ENCODE data around the gene FAM163B.
"Not testable (repeated sequence)": the region's sequence is repeated elsewhere in the genome, so short reads cannot be mapped to it uniquely, and the experiment has no call there.

FAM163B gene

DNA sequence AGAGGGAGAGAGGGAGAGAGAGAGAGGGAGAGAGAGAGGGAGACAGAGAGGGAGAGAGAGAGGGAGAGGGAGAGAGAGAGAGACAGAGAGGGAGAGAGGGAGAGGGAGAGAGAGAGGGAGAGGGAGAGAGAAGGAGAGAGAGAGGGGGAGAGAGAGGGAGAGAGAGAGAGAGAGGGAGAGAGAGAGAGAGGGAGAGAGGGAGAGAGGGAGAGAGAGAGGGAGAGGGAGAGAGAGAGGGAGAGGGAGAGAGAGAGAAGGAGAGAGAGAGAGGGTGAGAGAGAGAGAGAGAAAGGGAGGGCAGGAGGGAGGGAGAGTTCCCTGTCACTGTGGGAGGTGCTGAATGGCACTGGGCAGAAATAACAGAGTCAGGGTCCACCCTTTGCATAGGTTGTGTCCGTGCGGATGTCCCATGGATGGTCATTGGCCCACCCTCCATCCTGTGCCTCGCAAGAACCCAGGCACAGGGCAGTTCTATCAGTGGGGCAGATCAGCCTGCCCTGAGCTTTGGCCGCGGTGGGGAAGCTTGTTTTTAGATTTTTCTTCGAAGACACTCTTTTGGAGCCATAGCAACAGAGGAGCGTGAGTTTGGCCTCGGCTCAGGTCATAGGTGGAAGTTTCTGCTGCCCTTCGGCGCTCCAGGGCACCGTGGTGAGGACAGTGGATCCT lies 44.6 kb downstream of the FAM163B start:
- no peak for DNase-seq

DNA sequence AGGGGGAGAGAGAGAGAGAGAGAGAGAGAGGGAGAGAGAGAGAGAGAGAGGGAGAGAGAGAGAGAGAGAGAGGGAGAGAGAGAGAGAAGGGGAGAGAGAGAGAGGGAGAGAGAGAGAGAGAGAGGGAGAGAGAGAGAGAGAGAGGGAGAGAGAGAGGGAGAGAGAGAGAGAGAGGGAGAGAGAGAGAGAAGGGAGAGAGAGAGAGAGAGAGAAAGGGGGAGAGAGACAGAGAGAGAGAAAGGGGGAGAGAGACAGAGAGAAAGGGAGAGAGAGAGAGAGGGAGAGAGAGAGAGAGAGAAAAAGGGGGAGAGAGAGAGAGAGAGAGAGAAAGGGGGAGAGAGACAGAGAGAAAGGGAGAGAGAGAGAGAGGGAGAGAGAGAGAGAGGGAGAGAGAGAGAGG lies 45.4 kb downstream of the FAM163B start:
- DNase-seq, result not testable (repeated sequence)

GRCh38 chr9:133563291-133563796 lies 45.8 kb downstream of the FAM163B start:
- DNase-seq, result no peak

DNA sequence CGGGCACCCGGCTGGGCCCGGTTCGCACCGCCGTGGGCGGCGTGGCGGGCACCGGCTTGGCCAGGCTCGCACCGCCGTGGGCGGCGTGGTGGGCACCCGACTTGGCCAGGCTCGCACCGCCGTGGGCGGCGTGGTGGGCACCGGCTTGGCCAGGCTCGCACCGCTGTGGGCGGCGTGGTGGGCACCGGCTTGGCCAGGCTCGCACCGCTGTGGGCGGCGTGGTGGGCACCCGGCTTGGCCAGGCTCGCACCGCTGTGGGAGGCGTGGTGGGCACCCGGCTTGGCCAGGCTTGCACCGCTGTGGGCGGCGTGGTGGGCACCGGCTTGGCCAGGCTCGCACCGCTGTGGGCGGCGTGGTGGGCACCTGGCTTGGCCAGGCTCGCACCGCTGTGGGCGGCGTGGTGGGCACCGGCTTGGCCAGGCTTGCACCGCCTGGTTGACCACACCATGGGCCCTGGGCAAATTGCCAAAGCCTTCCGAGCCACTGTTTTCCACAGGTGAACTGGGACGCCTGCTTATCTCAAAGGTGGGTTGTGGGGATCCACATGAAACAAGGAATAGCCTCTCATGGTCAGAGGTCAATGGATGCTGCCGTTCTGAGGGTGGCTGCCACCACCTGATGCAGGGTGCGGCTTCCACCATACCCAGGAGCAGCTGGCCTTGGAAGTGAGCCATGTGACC lies 46.4 kb downstream of the FAM163B start:
- DNase-seq, result no peak

- no peak for DNase-seq
Observed at GRCh38 chr9:133561976-133562554, 47.1 kb downstream of the FAM163B start.

GRCh38 chr9:133560944-133561343 lies 48.2 kb downstream of the FAM163B start:
- DNase-seq, result no peak

DNA sequence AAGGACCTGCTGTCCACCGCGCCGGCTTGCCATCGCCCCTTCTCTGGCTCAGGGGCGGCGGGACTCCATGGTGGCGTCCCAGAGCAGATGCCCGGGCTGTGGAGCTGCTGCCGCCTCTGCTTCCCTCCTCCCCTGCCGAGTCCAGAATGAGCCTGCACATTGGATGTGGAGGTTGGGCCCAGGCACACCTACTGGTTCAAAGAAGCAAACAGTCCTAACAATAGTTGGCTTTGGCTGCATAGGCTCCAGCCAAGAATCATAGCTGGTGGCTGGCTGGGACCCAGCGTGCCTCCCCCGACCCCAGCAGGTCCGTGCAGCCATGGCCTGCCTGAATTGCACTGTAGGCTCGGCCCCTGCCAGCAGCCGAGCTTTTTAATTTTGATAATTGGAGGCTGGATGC lies 48.9 kb downstream of the FAM163B start:
- no peak for DNase-seq

- no peak for DNase-seq
Observed at GRCh38 chr9:133558191-133559126, 50.7 kb downstream of the FAM163B start.

DNA sequence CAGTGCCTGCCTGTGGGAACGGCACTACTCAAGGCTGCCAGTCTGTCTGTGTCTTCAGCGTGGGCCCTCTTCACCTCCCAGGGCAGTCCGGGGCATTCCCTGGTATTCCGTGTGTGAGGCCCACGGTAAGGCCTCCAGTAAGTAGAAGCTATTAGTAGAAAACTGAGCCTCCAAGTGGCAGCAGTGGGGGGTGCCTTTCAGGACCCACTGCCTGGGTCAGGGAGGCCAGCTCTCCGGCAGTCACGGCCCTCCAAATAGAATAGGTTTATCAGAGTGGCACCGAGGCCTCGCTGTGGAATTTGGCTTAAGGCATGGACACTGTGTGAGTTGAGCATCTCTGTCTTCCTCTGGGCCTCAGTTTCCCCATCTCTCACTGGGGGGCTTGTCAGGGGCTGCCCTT lies 51.6 kb downstream of the FAM163B start:
- no peak for DNase-seq

GRCh38 chr9:133556354-133556753 lies 52.8 kb downstream of the FAM163B start:
- no peak for DNase-seq

GRCh38 chr9:133554729-133555128 lies 54.5 kb downstream of the FAM163B start:
- no peak for DNase-seq

GRCh38 chr9:133553973-133554713 lies 55.0 kb downstream of the FAM163B start:
- DNase-seq, result no peak

DNA sequence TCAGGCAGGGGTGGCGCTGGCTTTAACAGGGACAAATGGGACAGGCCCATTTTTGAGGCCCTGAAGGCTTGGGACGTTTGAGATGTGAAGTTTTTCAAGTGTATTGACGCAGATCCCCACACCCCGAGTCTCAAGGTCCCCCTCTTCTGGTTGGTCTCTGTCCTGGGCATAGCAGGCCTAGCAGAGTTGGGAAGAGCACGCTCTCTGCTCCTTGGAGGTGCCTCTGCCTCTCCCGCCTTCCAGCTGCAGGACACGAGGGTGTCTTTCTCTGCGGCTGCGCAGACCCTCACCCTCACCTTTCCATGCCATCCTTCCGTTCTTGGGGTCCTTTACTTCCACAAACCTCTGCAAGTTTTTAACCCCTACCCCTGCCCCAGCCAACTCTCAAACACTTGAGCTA lies 56.1 kb downstream of the FAM163B start:
- no peak for DNase-seq

GRCh38 chr9:133552236-133552635 lies 57.0 kb downstream of the FAM163B start:
- no peak for DNase-seq

GRCh38 chr9:133551446-133551845 lies 57.7 kb downstream of the FAM163B start:
- no peak for DNase-seq

GRCh38 chr9:133547116-133547515 lies 62.1 kb downstream of the FAM163B start:
- DNase-seq, result no peak

GRCh38 chr9:133546287-133546680 lies 62.9 kb downstream of the FAM163B start:
- DNase-seq, result no peak

DNA sequence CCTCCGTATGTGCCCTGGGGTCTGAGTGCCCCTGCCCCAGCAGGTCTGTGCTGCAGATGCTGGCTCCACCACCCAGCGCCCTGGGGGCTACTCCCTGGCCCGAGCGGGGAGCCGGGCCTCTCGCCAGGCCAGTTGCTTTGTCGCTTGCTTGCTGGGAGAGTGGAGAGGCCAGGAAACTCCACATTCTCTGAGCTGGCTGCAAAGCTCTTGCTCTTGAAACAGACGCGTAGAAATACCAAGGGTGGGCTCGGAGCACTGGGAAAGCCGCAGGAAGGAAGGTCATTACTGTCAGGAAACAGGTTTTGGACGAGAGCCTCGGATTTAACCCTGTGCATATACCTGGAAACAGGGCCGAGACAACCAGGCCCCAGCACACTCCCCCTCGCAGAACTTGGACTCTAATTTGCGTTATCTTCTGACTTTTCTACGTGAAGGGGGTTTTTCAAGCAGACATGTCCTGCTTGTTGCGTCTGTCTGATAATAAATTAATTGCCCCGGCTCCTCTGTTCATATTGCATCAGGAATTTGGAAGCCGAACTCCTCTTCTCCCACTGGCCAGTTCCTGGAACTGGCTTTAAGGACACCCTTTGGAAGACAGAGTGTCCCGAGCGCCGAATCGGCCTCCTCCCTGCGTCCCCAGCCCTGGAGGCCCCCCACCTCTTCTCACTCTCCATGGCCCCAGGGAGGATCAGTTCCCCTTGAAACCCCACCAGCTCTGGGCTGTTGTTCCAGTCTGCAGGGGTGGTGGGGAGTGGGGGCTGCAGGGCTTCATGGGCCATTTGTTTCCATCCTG lies 63.5 kb downstream of the FAM163B start:
- no peak for DNase-seq

DNA sequence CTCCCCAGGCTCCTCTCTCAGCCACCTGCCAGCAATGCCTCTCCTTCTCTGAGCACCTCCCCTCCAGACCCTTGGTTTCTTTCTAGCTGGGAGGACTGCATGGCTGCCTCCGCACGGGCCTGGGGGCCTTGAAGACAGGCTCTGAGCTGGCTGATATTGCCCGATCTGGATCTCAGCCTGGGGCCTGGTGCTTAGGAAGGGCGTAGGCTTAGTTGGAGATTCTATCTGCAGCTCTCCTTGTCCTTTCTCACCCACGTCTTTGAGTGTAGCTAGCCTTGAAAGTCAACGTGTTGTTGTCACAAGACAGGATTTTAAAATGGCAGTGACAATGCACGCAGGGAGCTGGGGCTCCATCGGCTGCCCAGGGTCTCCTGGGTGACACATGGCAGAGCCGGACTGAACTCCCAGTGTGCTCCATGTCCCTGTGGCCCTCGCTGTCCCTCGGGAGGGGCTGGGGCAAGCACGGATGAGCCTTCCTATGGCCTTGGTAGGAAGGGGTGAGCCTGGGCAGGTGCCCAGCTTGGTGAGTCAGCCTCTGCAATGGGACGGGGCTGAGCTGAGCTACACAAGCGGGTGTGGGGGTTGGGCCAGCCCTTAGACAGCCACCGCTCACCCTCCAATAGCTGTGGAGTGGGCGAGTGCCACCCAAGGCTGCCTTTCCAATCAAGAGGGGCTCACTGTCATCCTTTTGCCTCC lies 65.3 kb downstream of the FAM163B start:
- DNase-seq, result no peak

GRCh38 chr9:133542002-133542401 lies 67.2 kb downstream of the FAM163B start:
- DNase-seq, result no peak

DNA sequence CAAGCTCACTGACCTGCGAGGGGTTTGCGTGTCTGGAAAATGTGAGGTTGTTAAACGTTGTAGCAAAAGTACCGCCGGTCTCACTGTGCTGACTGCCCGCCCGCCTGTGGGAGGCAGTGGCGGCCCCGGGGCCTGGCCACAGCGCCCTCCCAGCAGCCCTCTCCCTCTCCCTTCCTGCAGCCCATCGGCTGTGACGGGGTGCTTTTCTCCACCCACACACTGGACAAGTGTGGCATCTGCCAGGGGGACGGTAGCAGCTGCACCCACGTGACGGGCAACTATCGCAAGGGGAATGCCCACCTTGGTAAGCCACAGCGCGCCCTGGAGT lies 68.5 kb downstream of the FAM163B start:
- DNase-seq, result no peak

All from NCI-H446 (cell line).